Pulmonary artery endothelial cell (primary cell): ENCODE results near the gene RAD51D. TPM values are rescaled to one million over a fixed set of nuclear protein-coding genes. Genes with fewer than 3 reads are reported as not detected.

Experiments
- total RNA-seq: library from RNA; depleted of rRNA; stranded (reverse); fragments of >200 nt; gene quantifications from 2 replicates; pipeline ENCODE4 v1.2.3, GENCODE V29; 2014

The RAD51D gene
- total RNA-seq, 1 donor from 2014 or later: 12.6 TPM

Other genes starting within 250 kb of the RAD51D start
- gene CCT6B, start 158.4 kb downstream of the RAD51D start, total RNA-seq: 0.11 and 0.59 TPM in 2 replicates
- gene ZNF830, start 158.3 kb downstream of the RAD51D start, total RNA-seq: 11.8 and 15.3 TPM in 2 replicates
- gene LIG3, start 139.3 kb downstream of the RAD51D start, total RNA-seq: 31.5 and 35.9 TPM in 2 replicates
- gene RFFL, start 56.2 kb downstream of the RAD51D start, total RNA-seq: 7.8 and 8.6 TPM in 2 replicates
- not detected in 2 replicates for gene FNDC8, start 1.8 kb upstream of the RAD51D start, total RNA-seq
- gene NLE1, start 22.4 kb upstream of the RAD51D start, total RNA-seq: 23.5 and 25.9 TPM in 2 replicates
- not detected in 2 replicates for gene UNC45B, start 28.0 kb upstream of the RAD51D start, total RNA-seq
- not detected in 2 replicates for gene SLC35G3, start 74.5 kb upstream of the RAD51D start, total RNA-seq
- 33.0 and 40.6 TPM in 2 replicates for gene SLFN5, start 123.2 kb upstream of the RAD51D start, total RNA-seq